Subcutaneous adipose tissue (tissue), 4 donors: ENCODE results near the gene CD55. TPM values are rescaled to one million over a fixed set of nuclear protein-coding genes. Genes with fewer than 3 reads are reported as not detected.

Source experiments
- total RNA-seq, 4 donors: library from RNA; depleted of rRNA; stranded (reverse); fragments of >200 nt; gene quantifications; one replicate each; pipeline ENCODE4 v1.1.0, GENCODE V29; 2016
- TF ChIP-seq, protein P1 (sequence below): fragments of 450-650 bp; IDR thresholded peaks from one replicate; pipeline ENCODE4 v1.5.1; 2016; ENCODE audit warnings: low read depth, mild to moderate bottlenecking, control low read depth, antibody characterized with exemption, moderate library complexity

Gene CD55
- total RNA-seq, 4 donors from 2014 or later: 29.6 to 105 (median 74.4) TPM

DNA sequence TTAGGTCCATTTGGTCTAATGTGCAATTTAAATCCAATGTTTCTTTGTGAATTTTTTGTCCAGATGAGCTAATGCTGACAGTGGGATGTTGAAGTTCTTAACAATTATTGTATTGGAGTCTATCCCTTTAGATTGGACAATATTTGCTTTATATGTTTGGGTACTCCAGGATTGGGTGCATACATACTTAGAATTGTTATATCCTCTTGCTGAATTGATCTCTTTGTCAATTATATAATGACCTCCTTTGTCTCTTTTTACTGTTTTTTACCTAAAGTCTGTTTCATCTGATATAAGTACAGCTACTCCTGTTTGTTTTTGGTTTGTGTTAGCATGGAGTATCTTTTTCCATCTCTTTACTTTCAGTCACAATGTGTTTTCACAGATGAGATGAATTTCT, 22.2 kb downstream of the CD55 start:
- TF ChIP-seq, protein P1, sequence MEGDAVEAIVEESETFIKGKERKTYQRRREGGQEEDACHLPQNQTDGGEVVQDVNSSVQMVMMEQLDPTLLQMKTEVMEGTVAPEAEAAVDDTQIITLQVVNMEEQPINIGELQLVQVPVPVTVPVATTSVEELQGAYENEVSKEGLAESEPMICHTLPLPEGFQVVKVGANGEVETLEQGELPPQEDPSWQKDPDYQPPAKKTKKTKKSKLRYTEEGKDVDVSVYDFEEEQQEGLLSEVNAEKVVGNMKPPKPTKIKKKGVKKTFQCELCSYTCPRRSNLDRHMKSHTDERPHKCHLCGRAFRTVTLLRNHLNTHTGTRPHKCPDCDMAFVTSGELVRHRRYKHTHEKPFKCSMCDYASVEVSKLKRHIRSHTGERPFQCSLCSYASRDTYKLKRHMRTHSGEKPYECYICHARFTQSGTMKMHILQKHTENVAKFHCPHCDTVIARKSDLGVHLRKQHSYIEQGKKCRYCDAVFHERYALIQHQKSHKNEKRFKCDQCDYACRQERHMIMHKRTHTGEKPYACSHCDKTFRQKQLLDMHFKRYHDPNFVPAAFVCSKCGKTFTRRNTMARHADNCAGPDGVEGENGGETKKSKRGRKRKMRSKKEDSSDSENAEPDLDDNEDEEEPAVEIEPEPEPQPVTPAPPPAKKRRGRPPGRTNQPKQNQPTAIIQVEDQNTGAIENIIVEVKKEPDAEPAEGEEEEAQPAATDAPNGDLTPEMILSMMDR: no peak

DNA sequence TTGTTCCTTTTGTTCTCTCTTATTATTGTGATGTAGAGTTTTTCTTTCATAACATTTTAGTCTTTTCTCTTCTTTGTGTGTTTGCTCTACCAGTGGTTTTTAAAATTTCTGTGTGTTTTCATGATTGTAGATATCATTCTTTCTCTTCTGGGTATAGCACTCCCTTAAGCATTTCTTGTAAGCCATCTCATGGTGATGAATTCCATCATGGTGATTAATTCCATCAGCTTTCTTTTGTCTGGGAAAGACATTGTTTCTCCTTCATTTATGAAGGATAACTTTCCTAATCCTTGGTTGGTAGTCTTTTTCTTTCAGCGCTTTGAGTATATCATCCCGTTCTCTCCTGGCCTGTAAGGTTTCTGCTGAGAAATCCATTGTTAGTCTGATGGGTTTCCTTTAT, 22.7 kb downstream of the CD55 start:
- TF ChIP-seq, protein P1: no peak

DNA sequence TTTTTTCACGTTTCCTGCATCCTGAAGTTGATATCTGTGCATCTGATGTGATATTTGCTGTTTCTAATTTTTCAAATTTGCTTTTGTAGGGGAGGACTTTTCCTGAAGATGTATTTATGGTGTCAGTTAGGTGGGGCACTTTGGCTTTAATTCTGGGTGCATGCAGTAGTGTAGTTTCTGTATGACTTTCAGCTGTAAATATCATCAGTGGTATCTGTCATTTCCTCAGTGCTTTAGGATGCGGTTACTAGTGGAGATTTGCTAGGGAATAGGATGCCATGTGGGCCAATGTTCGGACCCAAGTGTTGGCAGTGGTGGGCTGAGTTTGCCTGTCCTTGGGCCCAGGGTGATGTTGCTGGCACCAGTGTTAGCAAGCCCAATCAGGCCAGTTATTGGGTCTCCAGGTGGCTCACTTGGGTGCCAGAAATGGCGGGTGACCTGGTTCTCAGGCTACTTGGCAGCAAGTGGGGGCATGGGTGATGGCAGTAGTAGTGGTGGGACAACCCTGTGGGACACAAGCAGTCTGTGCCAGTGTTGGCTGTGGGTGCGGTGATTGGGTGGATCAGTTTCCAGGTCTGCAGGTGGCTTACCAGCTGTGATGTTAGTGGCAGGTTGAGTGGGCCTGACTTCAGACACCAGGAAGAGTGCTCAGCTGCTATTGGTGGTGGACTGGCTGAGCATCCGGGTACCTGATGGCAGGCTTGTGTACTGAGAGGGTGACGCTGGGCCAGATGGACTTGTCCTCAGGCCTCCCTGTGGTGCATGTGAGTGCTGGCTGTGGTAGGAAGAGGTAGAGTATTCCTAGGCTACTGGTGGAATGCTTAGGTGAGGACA, 24.4 kb downstream of the CD55 start:
- TF ChIP-seq, protein P1: no peak

DNA sequence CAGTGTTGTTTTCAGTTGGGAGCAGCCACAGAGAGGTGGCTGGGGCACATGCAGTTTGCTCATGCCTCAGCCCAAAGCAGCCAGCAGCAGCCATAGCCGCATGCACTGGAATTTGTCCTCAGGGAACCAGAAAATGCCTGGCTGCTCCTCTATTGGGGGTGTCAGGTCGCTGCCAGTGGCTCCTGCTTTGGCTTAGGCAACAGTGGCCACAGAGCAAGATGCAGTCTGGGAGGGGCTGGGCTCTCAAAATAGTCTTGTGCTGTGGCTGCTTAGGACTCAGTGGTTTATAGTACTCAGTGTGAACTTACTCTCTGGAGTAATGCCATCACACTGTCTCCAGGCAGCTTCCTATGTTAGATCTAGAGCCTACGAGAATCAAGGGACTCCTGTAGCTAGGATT, 25.0 kb downstream of the CD55 start:
- TF ChIP-seq, protein P1: no peak

DNA sequence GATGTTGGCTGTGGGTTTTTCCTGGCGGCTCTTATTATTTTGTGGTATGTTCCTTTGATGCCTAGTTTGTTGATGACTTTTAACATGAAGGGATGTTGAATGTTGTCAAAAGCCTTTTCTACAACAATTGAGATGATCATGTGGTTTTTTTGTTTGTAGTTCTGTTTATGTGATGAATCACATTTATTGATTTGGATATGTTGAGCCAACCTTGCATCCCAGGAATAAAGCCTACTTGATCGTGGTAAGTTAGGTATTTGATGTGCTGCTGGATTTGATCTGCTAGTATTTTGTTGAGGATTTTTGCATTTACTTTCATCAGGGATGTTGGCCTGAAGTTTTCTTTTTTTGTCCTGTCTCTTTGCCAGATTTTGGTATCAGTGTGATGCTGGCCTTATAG, 28.5 kb downstream of the CD55 start:
- TF ChIP-seq, protein P1: no peak

DNA sequence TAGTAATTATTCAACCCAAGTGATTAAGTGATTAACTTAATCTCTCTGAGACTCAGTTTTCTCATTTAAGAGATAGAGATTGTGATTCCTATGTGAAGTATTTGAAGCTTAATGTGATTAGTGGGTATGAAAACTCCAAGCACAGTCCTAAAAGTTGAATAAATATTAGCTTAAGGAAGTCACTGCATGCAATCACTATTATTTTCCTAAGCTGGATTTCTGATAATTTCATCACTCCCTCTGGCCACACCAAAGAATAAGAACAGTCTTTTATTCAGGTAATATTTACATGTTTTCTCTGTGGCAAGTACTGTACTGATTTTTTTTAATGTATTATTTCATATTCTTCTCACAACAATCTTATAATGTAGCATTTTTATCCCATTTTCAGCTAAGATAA, 31.1 kb downstream of the CD55 start:
- TF ChIP-seq, protein P1: no peak

DNA sequence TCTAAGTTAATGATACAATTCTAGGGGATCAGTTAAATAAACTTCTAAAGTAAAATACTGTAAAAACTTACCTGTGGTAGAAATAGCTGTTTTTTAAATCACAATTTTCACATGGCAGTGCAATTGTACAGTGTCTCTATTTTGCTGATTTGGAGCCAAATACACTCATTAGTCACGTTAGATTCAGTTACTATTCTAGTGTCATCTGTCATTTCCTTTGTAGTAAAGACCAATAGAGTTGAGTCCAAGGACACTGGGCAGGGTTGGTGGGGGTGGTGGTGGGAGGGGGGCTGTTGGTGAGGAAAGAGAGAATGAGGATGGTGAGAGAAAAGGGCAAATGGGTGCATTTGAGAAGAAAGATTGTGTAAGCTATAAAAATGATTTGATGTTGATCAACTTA, 33.6 kb downstream of the CD55 start:
- TF ChIP-seq, protein P1: no peak
